Measurements from ENCODE around the gene VPREB3.

GRCh38 chr22:23713696-23714595, 40.3 kb downstream of the VPREB3 start:
- no peak for TF ChIP-seq REST (IDR thresholded peaks at IDR 0.05; ENCODE audit: low read depth, low read length)
- no peak for TF ChIP-seq MEF2A (IDR thresholded peaks at IDR 0.05; ENCODE audit: borderline replicate concordance, low read depth)
- no peak for TF ChIP-seq POLR2AphosphoS5 (IDR thresholded peaks at IDR 0.05; ENCODE audit: low read depth, low read length)
- TF ChIP-seq EP300 (IDR thresholded peaks at IDR 0.05; ENCODE audit: borderline replicate concordance in 1 of 2, low read depth in 1 of 2, low read length in 1 of 2), result no peak
- no peak for TF ChIP-seq CTCF (IDR thresholded peaks at IDR 0.05)
